K562 (cell line): ENCODE results near the gene NDUFA5. TPM values are rescaled to one million over a fixed set of nuclear protein-coding genes. Genes with fewer than 3 reads are reported as not detected.

Experiments used
- COPS2 ChIP-seq: fragments of 450-650 bp; conservative IDR thresholded peaks from 2 replicates; pipeline ENCODE4 v1.6.1; 2016; ENCODE audit warnings: mild to moderate bottlenecking, moderate library complexity
- EHMT2 ChIP-seq: fragments of 450-650 bp; IDR thresholded peaks from 2 replicates; pipeline ENCODE4 v1.6.1; 2018; ENCODE audit warnings: antibody characterized with exemption
- ESRRA ChIP-seq: fragments of 450-650 bp; IDR thresholded peaks from 2 replicates; pipeline ENCODE4 v1.6.1; 2014; ENCODE audit warnings: low read depth, mild to moderate bottlenecking, moderate library complexity, borderline replicate concordance
- NFATC3 ChIP-seq: fragments of 450-650 bp; IDR thresholded peaks from 2 replicates; pipeline ENCODE4 v1.6.1; 2017; ENCODE audit warnings: mild to moderate bottlenecking
- OTX1 ChIP-seq: fragments of 450-650 bp; formaldehyde crosslinking; IDR thresholded peaks from 2 replicates; pipeline ENCODE4 v1.4.0; 2022; ENCODE audit warnings: mild to moderate bottlenecking
- PCBP2 ChIP-seq: fragments of 200-400 bp; formaldehyde crosslinking; IDR thresholded peaks from 2 replicates; pipeline ENCODE4 v1.6.1; 2018; ENCODE audit warnings: low read length, low read depth, mild to moderate bottlenecking, moderate library complexity; ENCODE audit not compliant: poor library complexity, severe bottlenecking
- PURB ChIP-seq: sonication (generic); formaldehyde crosslinking; IDR thresholded peaks from 2 replicates; pipeline ENCODE4 v1.9.0; 2021; ENCODE audit warnings: low read depth, mild to moderate bottlenecking, missing genetic modification reagents
- SNIP1 ChIP-seq: fragments of 450-650 bp; IDR thresholded peaks from 2 replicates; pipeline ENCODE4 v1.7.1; 2017; ENCODE audit warnings: low read depth, mild to moderate bottlenecking
- STAG1 ChIP-seq: sonication (generic); formaldehyde crosslinking; IDR thresholded peaks from 2 replicates; pipeline ENCODE4 v1.5.0; 2020; ENCODE audit warnings: missing genetic modification reagents, borderline replicate concordance
- SUPT5H ChIP-seq: fragments of 450-650 bp; IDR thresholded peaks from 2 replicates; pipeline ENCODE4 v1.6.1; 2016
- TFAM ChIP-seq: fragments of 250-450 bp; sonication (Bioruptor Pico); conservative IDR thresholded peaks from 2 replicates; pipeline ENCODE4 v1.5.0; 2021; ENCODE audit warnings: mild to moderate bottlenecking, moderate library complexity
- ZBTB7A ChIP-seq: IDR thresholded peaks from 2 replicates; pipeline ENCODE4 v1.6.1; 2011; ENCODE audit warnings: low read depth, mild to moderate bottlenecking, low read length, moderate library complexity, borderline replicate concordance; ENCODE audit not compliant: control insufficient read depth
- ZFP36 ChIP-seq: fragments of 150-350 bp; IDR thresholded peaks from 2 replicates; pipeline ENCODE4 v1.6.1; 2018; ENCODE audit warnings: low read length, low read depth; ENCODE audit not compliant: partially characterized antibody
- ZNF217 ChIP-seq: sonication (generic); formaldehyde crosslinking; IDR thresholded peaks from 2 replicates; pipeline ENCODE4 v1.8.0; 2022; ENCODE audit warnings: mild to moderate bottlenecking, missing genetic modification reagents
- ZNF644 ChIP-seq: fragments of 200-800 bp; sonication (Bioruptor generic); IDR thresholded peaks from 2 replicates; pipeline ENCODE4 v1.6.1; 2016; ENCODE audit warnings: low read depth, missing genetic modification characterization, missing compliant biosample characterization
- ZNF830 ChIP-seq: fragments of 250-450 bp; sonication (Bioruptor Pico); IDR thresholded peaks from 2 replicates; pipeline ENCODE4 v1.5.0; 2021; ENCODE audit warnings: mild to moderate bottlenecking
- ZSCAN32 ChIP-seq: fragments of 450-650 bp; formaldehyde crosslinking; IDR thresholded peaks from 2 replicates; pipeline ENCODE4 v1.4.0; 2020; ENCODE audit warnings: mild to moderate bottlenecking, moderate library complexity
- polyA plus RNA-seq, 8 experiments: library from polyadenylated mRNA; depleted of rRNA in 4 of 8; stranded (reverse) in 5 of 8; unstranded in 3 of 8; fragments of >200 nt; fragmentation: Nextera tagmentation in 2 of 8; fragmentation: Illumina TruSeq in 1 of 8; extraction: Ambion mirVana in 2 of 8; extraction: Trizol in 1 of 8; gene quantifications; 2 replicates each; pipeline versions ENCODE4 v1.2.1 to v1.2.3, GENCODE V29; 2011 to 2014; ENCODE audit warnings: inconsistent platforms in 1 of 8, missing spikeins in 1 of 8
- total RNA-seq, 7 experiments: library from RNA; depleted of rRNA in 6 of 7; stranded (reverse); fragments of >200 nt in 6 of 7; fragmentation: Illumina TruSeq in 2 of 7; extraction: Trizol in 2 of 7; gene quantifications; 2 replicates each; pipeline versions ENCODE4 v1.2.1 to v1.2.3, GENCODE V29; 2011 to 2021; ENCODE audit warnings: low replicate concordance in 1 of 7
- TF ChIP-seq, protein P1 (sequence below), 2 experiments: fragments of 250-450 bp in 1 of 2; fragments of 450-650 bp in 1 of 2; sonication (Bioruptor Pico) in 1 of 2; IDR thresholded peaks; 2 replicates each; pipeline versions ENCODE4 v1.6.1 to v1.8.0; 2016 to 2021; ENCODE audit warnings: mild to moderate bottlenecking in 2 of 2, moderate library complexity in 2 of 2, missing compliant biosample characterization in 1 of 2, missing genetic modification characterization in 1 of 2
- TF ChIP-seq, protein P2 (sequence below): sonication (generic); formaldehyde crosslinking; IDR thresholded peaks from 2 replicates; pipeline ENCODE4 v1.8.0; 2022; ENCODE audit warnings: mild to moderate bottlenecking, missing genetic modification reagents
- TF ChIP-seq, protein P3 (sequence below): sonication (generic); formaldehyde crosslinking; IDR thresholded peaks from 2 replicates; pipeline ENCODE4 v1.8.0; 2022; ENCODE audit warnings: missing genetic modification reagents, mild to moderate bottlenecking, borderline replicate concordance
- TF ChIP-seq, protein P4 (sequence below), 2 experiments: fragments of 450-650 bp in 1 of 2; sonication (generic) in 1 of 2; formaldehyde crosslinking in 1 of 2; IDR thresholded peaks in 1 of 2; conservative IDR thresholded peaks in 1 of 2; 2 replicates each; pipeline versions ENCODE4 v1.6.1 to v1.8.1; 2016 to 2023; ENCODE audit warnings: mild to moderate bottlenecking in 2 of 2, moderate library complexity in 2 of 2, inconsistent platforms in 1 of 2, missing genetic modification reagents in 1 of 2
- TF ChIP-seq, protein P5 (sequence below): fragments of 200-800 bp; sonication (Bioruptor generic); IDR thresholded peaks from 2 replicates; pipeline ENCODE4 v1.6.1; 2017; ENCODE audit warnings: missing genetic modification characterization, missing compliant biosample characterization

The NDUFA5 gene
- total and polyA plus RNA-seq, 9 of the 15 experiments (the other 6 are each of a cell fraction or from before 2014, with no cell fraction given) = 155 to 677 (median 269) TPM

DNA sequence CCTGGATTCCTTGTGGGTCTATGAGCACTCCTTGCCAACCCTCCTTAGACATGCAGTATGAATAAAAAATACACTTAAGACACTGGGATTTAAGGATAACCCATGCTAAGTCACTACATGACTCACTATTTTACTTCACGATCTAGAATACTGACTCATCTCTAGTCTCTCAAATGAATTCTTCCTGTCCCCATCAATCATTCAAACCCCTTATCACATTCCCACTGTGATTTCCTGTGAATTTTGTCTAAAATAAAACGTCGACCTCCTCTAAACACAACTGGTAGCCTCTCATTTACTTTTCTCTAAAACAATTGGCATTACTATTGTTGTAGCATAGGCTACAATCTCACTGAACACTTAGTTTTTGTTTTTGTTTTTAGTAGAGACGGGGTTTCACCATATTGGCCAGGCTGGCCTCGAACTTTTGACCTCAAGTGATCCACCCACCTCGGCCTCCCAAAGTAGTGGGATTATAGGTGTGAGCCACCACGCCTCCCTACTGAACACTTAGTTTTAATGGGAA is 19.4 kb downstream of the NDUFA5 start (continued):
- no peak for TF ChIP-seq PCBP2
- no peak for TF ChIP-seq ZFP36
- TF ChIP-seq TFAM (CRISPR knock-in tag) = no peak
- no peak for TF ChIP-seq SNIP1
- TF ChIP-seq STAG1 (CRISPR knock-in tag) = no peak
- no peak for TF ChIP-seq ZBTB7A
- TF ChIP-seq ZSCAN32 = no peak
- TF ChIP-seq ZNF217 (CRISPR knock-in tag) = no peak
- no peak for TF ChIP-seq PURB (CRISPR knock-in tag)
- no peak for TF ChIP-seq COPS2
- 0 out of 2 replicates have a peak, but pooled peaks have one; percentile 32 for TF ChIP-seq EHMT2
- TF ChIP-seq, protein P1, sequence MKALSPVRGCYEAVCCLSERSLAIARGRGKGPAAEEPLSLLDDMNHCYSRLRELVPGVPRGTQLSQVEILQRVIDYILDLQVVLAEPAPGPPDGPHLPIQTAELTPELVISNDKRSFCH (CRISPR knock-in tag; IDR thresholded peaks at IDR 0.05) = no peak
- TF ChIP-seq, protein P1 (tag; IDR thresholded peaks at IDR 0.05) = no peak
- TF ChIP-seq ESRRA = no peak
- TF ChIP-seq, protein P2, sequence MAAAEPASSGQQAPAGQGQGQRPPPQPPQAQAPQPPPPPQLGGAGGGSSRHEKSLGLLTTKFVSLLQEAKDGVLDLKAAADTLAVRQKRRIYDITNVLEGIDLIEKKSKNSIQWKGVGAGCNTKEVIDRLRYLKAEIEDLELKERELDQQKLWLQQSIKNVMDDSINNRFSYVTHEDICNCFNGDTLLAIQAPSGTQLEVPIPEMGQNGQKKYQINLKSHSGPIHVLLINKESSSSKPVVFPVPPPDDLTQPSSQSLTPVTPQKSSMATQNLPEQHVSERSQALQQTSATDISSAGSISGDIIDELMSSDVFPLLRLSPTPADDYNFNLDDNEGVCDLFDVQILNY (CRISPR knock-in tag) = no peak
- TF ChIP-seq, protein P3, sequence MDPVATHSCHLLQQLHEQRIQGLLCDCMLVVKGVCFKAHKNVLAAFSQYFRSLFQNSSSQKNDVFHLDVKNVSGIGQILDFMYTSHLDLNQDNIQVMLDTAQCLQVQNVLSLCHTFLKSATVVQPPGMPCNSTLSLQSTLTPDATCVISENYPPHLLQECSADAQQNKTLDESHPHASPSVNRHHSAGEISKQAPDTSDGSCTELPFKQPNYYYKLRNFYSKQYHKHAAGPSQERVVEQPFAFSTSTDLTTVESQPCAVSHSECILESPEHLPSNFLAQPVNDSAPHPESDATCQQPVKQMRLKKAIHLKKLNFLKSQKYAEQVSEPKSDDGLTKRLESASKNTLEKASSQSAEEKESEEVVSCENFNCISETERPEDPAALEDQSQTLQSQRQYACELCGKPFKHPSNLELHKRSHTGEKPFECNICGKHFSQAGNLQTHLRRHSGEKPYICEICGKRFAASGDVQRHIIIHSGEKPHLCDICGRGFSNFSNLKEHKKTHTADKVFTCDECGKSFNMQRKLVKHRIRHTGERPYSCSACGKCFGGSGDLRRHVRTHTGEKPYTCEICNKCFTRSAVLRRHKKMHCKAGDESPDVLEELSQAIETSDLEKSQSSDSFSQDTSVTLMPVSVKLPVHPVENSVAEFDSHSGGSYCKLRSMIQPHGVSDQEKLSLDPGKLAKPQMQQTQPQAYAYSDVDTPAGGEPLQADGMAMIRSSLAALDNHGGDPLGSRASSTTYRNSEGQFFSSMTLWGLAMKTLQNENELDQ (CRISPR knock-in tag) = no peak
- 0 out of 2 replicates have a peak, but pooled peaks have one; percentile 19 for TF ChIP-seq SUPT5H
- TF ChIP-seq, protein P4, sequence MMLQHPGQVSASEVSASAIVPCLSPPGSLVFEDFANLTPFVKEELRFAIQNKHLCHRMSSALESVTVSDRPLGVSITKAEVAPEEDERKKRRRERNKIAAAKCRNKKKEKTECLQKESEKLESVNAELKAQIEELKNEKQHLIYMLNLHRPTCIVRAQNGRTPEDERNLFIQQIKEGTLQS (IDR thresholded peaks at IDR 0.05) = peak; percentile 98
- TF ChIP-seq, protein P4 (CRISPR knock-in tag; conservative IDR thresholded peaks at IDR 0.05) = peak; percentile 62; the same call in 1 of the 2 replicates
- TF ChIP-seq, protein P5, sequence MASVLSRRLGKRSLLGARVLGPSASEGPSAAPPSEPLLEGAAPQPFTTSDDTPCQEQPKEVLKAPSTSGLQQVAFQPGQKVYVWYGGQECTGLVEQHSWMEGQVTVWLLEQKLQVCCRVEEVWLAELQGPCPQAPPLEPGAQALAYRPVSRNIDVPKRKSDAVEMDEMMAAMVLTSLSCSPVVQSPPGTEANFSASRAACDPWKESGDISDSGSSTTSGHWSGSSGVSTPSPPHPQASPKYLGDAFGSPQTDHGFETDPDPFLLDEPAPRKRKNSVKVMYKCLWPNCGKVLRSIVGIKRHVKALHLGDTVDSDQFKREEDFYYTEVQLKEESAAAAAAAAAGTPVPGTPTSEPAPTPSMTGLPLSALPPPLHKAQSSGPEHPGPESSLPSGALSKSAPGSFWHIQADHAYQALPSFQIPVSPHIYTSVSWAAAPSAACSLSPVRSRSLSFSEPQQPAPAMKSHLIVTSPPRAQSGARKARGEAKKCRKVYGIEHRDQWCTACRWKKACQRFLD = 0 out of 2 replicates have a peak, but pooled peaks have one; percentile 16
- TF ChIP-seq ZNF644 (tag) = no peak
- TF ChIP-seq ZNF830 (CRISPR knock-in tag) = no peak
- no peak for TF ChIP-seq OTX1 (CRISPR knock-in tag)
- TF ChIP-seq NFATC3 = no peak
